ENCODE results near the gene DEK.
"Not testable (repeated sequence)": the region's sequence is repeated elsewhere in the genome, so short reads cannot be mapped to it uniquely, and the experiment has no call there.

- not testable (repeated sequence) for TF ChIP-seq CTCF (conservative IDR thresholded peaks at IDR 0.05 in 1 of 2, IDR thresholded peaks at IDR 0.05 in 1 of 2; ENCODE audit: extremely low read depth in 1 of 2, insufficient read depth in 1 of 2, low read depth in 1 of 2, low read length in 2 of 2); EZH2 (IDR thresholded peaks at IDR 0.05; ENCODE audit: borderline replicate concordance, low read length)
Observed at GRCh38 chr6:18233770-18234169, 30.6 kb downstream of the DEK start.
